NCI-H2171 treated with DMSO at 0.1 percent for 48 hours (cell line): ENCODE data around the gene PEDS1.
"Not testable (repeated sequence)": the region's sequence is repeated elsewhere in the genome, so short reads cannot be mapped to it uniquely, and the experiment has no call there.

Source experiments
- DNase-seq: peaks from one replicate; lab custom pipeline; 2025; lab: John Stamatoyannopoulos, UW

Gene PEDS1

DNA sequence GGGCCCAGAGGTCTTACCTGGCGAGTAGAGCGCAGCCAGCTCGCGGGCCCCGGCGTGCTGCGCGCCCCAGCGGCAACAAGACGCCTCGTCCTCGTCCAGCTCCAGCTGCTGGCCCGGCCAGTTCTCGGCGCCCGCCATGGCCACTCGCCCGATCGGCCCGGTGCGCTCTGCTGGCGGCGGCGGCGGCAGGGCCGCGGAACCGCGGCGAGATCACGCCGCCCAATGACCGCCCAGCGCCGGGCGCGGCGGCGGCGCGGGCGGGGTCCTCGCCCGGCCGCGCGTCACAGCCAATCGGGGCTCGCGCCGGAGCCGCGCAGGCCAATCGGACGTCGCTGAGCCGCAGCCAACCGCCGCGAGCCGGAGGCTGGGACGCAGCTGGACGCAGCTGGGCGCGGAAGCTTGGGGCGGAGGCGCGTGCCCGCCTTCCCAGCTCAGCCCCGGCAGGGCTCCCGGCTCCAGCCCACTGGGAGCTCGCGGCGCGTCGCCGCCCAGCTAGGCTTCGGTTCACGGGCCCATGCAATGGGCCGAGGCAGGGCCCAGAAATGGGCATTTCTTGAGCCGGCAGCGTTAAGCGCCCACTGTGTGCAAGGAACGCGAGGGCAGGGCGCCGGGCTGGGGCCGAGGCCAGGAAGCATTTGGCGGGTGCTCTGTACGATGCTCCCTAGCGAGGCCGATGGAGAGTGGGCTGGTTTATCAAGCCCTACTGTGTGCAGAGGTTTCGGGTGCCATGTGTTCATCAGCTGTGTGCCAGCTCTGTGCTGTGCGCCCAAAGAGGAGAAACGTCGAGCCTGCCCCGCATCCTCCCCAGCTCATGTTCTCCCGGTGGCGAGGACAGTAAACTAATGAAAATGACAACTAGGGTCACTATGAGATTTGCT, at the start of gene PEDS1:
Gene PEDS1, minus strand, starts transcription at position 224 of the 878 bp plus-strand sequence. Its CDS starts 86 bp downstream, at position 138.
- peak; percentile 84 for DNase-seq

DNA sequence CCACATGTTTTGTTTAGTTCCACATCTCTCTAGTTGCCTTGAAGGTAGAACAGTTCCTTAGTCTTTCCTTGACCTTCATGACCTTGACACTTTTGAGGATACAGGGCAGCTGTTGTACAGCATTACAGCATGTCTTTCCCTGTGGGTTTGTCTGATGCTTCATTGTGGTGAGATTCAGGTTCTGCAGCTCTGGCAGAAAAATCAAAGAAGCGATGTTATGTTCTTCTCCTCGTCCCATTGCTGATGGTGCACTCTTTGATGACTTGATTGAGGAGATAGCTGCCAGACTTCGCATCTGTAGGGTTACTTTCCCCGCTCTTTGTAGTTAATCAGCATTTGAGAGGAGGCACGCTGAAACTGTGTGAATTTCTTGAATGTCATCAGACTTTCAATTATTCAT, 49.2 kb upstream of the PEDS1 start:
- DNase-seq, result no peak

DNA sequence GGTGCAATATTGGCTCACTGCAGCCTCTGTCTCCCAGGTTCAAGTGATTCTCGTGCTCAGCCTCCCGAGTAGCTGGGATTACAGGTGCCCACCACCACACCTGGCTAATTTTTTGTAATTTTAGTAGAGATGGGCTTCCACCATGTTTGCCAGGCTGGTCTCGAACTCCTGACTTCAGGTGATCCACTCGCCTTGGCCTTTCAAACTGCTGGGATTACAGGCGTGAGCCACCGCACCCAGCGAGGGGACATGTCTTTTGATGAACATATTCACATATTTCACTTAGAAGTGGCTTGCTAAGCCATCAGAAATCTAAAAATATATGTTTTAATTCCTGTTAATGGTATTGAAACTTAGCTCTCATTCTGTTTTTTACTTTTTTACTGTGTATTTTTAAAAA, 48.2 kb upstream of the PEDS1 start:
- DNase-seq, result not testable (repeated sequence)

DNA sequence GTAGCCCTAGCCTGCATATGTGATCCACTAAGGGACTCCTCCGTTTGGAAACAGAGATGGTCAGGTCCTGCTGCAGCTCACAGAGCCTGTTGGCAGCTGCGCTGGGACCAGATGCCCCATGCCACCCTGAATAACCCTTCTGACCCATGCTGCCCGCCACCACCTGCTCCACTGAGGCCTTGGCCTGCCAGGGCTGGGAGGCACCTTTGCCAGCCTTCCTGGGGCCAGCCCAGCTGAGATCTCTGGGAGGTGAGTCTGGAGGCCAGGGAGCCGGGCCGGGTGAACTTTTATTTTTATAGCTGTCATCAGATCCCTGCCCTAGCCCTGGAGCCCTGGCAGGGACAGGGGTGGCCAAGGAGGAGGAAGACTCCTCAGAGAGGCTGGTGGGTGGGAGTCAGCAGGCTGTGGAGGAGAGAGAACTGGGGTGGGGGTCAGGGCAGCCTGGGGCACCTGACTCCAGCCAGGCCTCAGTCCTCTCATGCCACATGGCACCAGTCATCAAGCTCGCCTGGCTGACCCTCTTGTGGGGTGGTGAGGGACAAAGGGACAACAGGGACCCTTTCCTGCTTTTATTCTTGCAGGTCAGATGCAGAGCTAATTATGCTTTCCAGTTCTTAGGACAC, 47.1 kb upstream of the PEDS1 start:
- DNase-seq, result no peak

DNA sequence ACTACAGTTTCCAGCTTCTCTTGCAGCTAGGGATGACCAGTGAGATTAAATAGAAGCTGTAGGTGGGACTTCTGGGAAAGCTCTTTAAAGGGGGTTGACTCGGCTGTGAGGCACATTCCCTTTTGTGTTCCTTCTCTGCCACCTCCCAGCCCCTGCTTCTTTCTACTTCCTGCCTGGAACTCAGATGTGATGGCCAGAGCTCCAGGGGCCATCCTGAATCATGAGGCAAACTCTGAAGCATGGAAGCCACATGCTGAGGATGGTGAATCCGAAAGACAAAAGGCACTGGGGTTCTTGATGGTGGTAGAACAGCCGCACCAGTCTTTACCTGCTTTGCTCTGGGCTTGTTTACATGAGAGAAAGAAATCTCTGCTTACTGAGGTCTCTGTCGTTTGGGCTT, 46.2 kb upstream of the PEDS1 start:
- no peak for DNase-seq

DNA sequence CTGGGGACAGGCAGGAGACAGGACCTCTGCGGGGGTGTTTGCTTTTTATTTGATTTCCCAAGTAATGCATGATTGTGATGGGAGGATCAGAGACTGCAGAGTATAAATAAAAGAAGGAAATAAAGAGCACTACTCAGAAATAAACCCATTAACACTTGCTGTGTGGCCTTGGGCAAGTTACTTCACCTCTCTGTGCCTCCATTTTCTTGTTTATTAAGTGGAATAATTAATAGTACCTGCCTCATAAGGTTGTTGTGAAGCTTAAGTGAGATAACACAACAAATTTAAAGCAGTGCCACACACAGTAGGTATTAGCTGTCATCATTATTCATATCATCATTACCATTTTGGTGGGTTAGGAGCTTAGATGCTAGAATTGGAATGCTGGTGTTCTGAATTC, 45.2 kb upstream of the PEDS1 start:
- DNase-seq, result no peak

DNA sequence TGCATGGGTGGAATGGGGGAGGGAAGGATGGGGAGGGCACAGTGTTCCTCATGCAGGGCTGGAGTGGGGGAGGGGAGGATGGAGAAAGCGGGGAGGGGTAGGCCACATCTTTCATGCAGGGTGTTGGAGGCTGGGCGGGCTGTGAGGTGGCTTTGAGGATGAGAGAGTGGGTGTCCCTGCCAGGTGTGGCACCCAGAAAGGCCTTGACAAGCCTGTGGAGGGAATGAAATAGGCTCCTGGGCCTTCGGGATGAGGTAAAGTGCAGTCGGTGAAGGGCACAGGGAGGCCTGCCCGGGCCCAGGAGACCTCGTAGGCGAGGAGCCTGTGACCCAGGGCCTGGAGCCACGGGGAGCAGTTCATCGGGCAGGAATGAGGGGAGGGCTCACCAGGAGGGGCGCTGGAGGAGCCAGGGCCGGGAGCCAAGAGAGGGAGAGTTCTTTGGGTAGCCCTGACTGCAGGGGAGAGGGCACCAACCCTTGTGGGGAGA, 44.7 kb upstream of the PEDS1 start:
- no peak for DNase-seq

DNA sequence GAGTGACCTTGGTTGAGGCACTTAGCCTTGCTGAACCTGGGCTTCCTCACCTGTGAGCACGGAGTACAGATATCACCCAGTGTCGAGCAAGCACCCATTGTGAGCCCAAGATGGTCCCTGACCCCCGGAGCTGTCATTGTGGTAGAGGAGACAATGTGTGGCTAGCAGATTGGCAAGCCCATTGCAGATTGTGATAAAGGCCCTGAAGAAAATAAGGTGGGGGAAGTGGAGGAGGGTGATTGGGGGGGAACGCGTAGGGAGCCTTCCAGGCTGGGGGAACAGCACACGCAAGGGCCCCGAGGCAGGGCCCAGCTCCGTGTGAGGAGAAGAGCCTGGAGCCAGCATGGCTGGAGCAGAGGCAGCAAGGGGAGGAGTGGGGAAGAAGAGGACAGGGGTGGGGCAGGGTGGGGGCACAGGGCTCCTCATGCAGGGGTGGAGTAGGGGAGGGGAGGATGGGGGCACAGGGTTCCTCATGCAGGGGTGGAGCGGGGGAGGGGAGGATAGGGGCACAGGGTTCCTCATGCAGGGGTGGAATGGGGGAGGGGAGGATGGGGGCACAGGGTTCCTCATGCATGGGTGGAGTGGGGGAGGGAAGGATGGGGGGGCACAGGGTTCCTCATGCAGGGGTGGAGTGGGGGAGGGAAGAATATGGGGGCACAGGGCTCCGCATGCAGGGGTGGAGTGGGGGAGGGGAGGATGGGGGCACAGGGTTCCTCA, 44.1 kb upstream of the PEDS1 start:
- DNase-seq, result no peak

DNA sequence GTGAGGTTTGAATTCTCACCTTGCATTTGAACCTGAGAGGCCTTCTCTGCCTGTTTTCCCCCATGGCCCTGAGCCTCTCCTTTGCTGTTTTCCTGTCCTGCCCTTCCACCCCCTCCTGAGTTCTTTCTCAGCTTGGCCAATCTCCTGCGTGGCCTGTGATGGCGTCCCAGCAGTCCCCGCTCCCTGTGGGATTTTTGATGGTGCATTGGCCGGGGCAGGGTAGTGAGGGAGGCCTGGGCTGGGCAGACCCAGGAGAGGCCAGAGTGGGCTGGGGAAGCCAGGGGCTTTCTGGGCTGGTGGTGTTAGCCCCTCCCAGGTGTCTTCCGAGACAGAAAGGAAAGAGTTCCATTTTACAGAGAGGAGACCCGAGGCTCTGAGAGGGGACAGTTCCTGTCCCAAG, 43.4 kb upstream of the PEDS1 start:
- no peak for DNase-seq

DNA sequence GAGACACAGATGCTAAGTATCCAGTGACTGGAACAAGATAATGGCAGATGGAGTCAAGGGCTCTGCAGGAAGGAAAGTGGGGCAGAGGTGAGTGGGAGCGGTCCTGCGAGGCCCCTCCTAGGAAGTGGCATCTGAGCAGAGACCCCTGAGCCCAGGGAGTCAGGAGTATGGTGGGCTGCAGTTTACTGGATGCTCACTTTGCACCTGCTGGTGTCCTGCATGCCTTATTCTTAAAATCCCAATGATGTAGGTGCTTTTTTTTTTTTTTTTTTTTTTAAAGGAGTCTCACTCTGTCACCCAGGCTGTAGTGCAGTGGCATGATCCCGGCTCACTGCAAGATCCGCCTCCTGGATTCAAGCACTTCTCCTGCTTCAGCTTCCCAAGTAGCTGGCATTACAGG, 42.7 kb upstream of the PEDS1 start:
- DNase-seq, result peak; percentile 91

DNA sequence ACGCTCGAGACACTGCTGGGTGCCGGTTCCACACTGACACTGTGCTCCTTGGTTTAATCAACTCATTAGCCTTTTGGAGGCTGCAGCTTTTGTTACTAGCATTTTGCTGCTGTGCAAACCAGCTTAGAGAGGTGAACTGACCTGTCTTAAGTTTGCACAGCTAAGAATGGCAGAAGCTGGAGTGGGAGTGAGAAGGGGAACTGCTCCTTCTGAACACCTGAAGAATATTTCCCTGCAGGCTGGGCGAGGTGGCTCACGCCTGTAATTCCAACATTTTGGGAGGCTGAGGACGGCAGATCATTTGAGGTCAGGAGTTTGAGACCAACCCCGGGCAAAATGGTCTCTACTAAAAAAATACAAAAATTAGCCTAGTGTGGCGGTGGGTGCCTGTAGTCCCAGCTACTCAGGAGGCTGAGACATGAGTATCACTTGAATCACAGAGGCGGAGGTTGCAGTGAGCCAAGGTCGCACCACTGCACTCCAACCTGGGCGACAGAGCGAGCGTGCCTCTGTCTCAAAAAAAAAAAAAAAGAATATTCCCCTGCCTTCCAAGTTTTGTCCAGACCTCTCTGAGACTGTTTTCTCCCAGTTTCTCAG, 42.1 kb upstream of the PEDS1 start:
- DNase-seq, result no peak

DNA sequence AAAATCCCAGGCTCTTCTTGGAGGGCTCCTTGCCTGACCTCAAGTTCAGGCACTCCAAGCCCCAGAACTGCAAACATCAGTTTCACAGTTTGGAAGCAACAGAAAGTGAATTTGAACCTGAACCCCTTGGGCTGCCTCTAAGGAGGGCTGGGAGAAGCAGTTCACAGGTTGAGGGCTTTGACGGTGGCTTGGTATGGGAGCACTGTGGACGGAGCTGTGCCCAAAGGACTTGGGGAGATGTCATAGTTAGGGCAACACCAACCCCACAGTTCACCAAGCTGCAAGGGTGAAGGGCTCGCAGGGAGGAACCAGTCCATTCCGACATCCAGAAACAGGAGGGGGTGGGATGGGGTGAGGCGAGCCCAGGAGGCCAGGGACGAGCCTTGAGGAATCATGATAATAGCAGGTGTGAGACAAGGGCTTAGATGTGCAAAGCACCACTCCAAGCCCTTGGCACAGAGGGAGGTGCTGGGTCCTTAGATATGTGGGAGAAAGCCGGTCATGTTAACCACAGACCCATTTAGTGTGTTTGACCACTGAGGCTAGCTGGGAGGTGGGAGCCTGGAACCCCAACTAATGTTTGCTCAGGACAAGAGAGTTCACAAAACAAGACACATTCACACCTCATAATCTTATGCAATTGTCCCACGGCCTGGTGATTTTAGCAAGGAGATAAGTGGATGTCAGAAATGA, 41.5 kb upstream of the PEDS1 start:
- peak; percentile 18 for DNase-seq

DNA sequence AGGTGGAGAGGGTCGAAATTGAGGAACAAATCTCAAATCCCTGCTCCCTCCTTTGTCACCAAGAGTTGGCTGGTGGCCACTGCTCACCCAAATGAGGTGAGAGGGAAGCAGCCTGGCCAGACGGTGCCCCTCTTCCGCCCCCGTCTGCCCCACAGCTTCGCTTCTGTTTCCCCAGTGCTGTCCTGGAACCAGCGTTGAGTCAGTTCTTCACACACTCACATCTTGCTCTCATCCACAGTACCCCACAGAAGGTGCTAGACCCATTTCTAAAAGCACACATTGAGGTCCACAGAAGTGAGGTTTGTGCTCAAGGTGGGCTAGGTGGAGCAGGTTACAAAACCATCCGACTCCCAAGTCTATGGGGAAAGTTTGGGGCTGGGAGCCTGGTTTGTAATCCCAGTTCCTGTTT, 40.9 kb upstream of the PEDS1 start:
- DNase-seq, result no peak

DNA sequence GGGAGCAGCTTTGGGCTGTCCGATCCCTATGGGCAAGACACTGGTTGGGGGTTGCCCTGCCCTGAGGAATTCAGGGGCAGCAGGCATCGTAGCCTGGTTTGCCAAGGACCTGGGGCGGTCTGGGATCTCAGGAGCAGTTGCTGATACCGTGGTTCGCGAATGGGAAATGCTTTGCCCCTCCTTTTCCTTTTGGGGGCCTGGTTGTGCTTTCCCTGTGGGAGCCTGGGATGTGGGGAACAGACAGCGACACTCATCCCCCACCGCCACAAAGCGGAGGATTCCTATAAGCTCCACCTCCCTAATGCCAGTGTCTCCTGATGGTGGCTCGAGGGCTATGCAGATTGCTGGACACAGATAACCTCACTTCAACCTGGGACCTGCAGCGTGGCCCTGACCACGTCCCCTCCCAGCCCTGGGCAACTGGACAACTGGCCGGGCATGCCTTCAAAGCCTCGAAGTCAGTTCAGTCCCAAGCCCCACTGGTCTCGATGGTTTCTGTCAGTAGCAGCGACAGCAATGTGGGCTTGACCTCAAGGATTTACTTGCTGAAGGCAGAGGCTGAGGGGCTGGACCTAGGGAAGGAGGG, 40.4 kb upstream of the PEDS1 start:
- no peak for DNase-seq

DNA sequence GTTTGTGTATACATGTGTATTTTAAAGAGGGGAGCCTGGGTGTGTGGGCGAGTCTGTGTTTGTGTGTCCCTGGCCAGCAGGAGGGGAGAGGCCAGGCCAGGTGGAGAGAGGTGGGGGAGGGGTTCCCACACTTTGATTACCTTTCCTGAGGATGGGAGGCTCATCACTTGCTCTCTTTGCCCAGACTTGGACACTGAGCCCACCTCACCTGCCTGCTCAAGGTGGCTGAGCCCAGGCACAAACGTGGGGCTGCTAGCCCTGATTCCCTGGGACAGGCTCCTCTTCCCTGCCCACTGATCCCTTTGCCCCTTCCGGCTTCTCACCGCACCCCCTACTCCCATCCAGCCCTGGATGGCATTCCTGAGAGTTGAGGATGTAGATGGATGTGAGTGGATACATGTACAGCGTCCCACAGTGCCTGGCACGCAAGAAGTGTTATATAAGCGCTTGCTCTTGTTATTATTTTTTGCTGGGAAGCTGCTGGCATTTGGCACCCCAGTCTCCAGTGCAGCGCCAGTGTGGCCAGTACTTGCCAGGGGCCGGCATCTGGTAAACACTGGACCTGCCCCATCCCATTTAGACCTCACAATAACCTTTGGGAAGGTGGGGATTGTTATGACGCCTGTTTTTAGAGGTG, 39.8 kb upstream of the PEDS1 start:
- DNase-seq, result no peak

DNA sequence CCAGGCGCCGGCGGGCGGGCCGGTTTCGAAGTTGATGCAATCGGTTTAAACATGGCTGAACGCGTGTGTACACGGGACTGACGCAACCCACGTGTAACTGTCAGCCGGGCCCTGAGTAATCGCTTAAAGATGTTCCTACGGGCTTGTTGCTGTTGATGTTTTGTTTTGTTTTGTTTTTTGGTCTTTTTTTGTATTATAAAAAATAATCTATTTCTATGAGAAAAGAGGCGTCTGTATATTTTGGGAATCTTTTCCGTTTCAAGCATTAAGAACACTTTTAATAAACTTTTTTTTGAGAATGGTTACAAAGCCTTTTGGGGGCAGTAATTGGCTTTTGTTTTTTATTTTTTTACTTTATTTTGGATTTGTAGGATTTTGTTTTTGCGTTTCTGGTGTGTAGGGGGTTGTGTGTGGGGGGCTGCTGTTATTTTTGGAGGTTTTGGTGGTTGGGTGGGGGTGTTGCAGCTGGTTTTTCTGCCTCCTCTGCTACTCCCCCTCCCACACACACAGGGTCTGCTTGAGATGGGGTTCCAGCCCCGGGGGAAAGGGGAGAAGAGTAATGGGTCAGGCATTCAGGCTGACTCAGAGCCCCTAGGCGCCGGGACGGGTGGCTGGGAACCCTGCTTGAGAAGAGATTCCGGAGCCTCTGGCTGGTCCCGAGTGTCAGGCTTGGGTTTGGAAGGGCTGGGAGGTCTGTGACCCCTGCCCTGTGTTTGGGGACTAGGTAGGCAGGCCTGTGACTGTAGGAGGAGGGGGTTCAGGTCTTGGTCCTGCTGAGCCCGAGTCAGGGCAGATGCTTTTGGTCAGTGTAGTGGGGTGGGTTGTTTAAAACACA, 39.1 kb upstream of the PEDS1 start:
- DNase-seq, result peak; percentile 93

DNA sequence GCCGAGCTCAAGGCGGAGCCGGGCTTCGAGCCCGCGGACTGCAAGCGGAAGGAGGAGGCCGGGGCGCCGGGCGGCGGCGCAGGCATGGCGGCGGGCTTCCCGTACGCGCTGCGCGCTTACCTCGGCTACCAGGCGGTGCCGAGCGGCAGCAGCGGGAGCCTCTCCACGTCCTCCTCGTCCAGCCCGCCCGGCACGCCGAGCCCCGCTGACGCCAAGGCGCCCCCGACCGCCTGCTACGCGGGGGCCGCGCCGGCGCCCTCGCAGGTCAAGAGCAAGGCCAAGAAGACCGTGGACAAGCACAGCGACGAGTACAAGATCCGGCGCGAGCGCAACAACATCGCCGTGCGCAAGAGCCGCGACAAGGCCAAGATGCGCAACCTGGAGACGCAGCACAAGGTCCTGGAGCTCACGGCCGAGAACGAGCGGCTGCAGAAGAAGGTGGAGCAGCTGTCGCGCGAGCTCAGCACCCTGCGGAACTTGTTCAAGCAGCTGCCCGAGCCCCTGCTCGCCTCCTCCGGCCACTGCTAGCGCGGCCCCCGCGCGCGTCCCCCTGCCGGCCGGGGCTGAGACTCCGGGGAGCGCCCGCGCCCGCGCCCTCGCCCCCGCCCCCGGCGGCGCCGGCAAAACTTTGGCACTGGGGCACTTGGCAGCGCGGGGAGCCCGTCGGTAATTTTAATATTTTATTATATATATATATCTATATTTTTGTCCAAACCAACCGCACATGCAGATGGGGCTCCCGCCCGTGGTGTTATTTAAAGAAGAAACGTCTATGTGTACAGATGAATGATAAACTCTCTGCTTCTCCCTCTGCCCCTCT, 38.2 kb upstream of the PEDS1 start:
- peak; percentile 70 for DNase-seq

DNA sequence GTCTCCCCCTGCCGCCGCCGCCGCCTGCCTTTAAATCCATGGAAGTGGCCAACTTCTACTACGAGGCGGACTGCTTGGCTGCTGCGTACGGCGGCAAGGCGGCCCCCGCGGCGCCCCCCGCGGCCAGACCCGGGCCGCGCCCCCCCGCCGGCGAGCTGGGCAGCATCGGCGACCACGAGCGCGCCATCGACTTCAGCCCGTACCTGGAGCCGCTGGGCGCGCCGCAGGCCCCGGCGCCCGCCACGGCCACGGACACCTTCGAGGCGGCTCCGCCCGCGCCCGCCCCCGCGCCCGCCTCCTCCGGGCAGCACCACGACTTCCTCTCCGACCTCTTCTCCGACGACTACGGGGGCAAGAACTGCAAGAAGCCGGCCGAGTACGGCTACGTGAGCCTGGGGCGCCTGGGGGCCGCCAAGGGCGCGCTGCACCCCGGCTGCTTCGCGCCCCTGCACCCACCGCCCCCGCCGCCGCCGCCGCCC, 37.6 kb upstream of the PEDS1 start:
- DNase-seq, result peak; percentile 51
